B cell (primary cell): ENCODE results near the gene CYGB. TPM values are rescaled to one million over a fixed set of nuclear protein-coding genes. Genes with fewer than 3 reads are reported as not detected.

ENCODE experiments used
- ATAC-seq: fragments of 200-7000 bp; cut with Tn5 transposase; one replicate; pipeline ENCODE4 v1.10.0; 2021; ENCODE audit warnings: low read depth, mild to moderate bottlenecking, moderate number of reproducible peaks, moderate library complexity
- CTCF ChIA-PET: fragments of 350-600 bp; sonication (Branson Sonifier 250); formaldehyde crosslinking; loops from one replicate; lab custom pipeline; 2021; ENCODE audit warnings: antibody characterized with exemption, inconsistent platforms; lab: Charles Lee
- POLR2A ChIA-PET: fragments of 350-600 bp; sonication (Branson Sonifier 250); formaldehyde crosslinking; loops from one replicate; lab custom pipeline; 2021; ENCODE audit warnings: antibody characterized with exemption; lab: Charles Lee
- DNase-seq: peaks from one replicate; pipeline ENCODE4 v3.0.0; 2013
- H2AFZ ChIP-seq: 2 replicates; pipeline ENCODE4 v1.6.1; 2012; ENCODE audit warnings: mild to moderate bottlenecking, low read depth, low read length; ENCODE audit not compliant: insufficient read depth, poor library complexity, severe bottlenecking
- H3K27ac ChIP-seq, 2 donors: 1 replicate in 1 of 2; 2 replicates in 1 of 2; pipeline ENCODE4 v1.5.1; 2012 to 2013; ENCODE audit warnings: low read length in 2 of 2, mild to moderate bottlenecking in 2 of 2, moderate library complexity in 1 of 2
- H3K27me3 ChIP-seq, 4 experiments: fragments of 200-600 bp in 1 of 4; sonication (generic) in 1 of 4; replicated peaks in 1 of 4; 1 replicate in 2 of 4; 2 replicates in 2 of 4; pipeline versions ENCODE4 v1.6.1 to v1.7.0; 2013 to 2016; ENCODE audit warnings: low read length in 3 of 4, mild to moderate bottlenecking in 2 of 4, mixed read lengths in 1 of 4, moderate library complexity in 1 of 4; ENCODE audit not compliant: insufficient read depth in 4 of 4, control insufficient read depth in 3 of 4; ENCODE audit errors: control extremely low read depth in 1 of 4
- H3K36me3 ChIP-seq, 2 experiments: replicated peaks in 1 of 2; 1 replicate in 1 of 2; 2 replicates in 1 of 2; pipeline versions ENCODE4 v1.6.1 to v1.7.1; 2013; ENCODE audit warnings: low read length in 1 of 2; ENCODE audit not compliant: insufficient read depth in 2 of 2, control insufficient read depth in 1 of 2; ENCODE audit errors: control extremely low read depth in 1 of 2, extremely low read depth in 1 of 2
- H3K4me1 ChIP-seq, 2 donors: fragments of 200-600 bp in 1 of 2; sonication (generic) in 1 of 2; 1 replicate in 1 of 2; 2 replicates in 1 of 2; pipeline versions ENCODE4 v1.5.1 to v1.6.1; 2013 to 2017; ENCODE audit warnings: low read length in 2 of 2; ENCODE audit not compliant: control insufficient read depth in 2 of 2, insufficient read depth in 2 of 2
- H3K4me2 ChIP-seq: replicated peaks from 2 replicates; pipeline ENCODE3; 2012; ENCODE audit warnings: mild to moderate bottlenecking, low read depth, low read length; ENCODE audit not compliant: poor library complexity, severe bottlenecking
- H3K4me3 ChIP-seq, 5 experiments: fragments of 200-600 bp in 1 of 5; sonication (generic) in 1 of 5; 1 replicate in 3 of 5; 2 replicates in 2 of 5; pipeline versions ENCODE4 v1.5.1 to v1.7.0; 2011 to 2016; ENCODE audit warnings: low read length in 4 of 5, mild to moderate bottlenecking in 4 of 5, low read depth in 2 of 5, control low read depth in 1 of 5, moderate library complexity in 1 of 5; ENCODE audit not compliant: insufficient read depth in 1 of 5; ENCODE audit errors: control extremely low read depth in 1 of 5, extremely low read depth in 1 of 5
- H3K79me2 ChIP-seq: fragments of 200-600 bp; sonication (generic); one replicate; pipeline ENCODE4 v1.6.0; 2016; ENCODE audit warnings: low read length; ENCODE audit not compliant: control insufficient read depth, insufficient read depth
- H3K9ac ChIP-seq: fragments of 200-600 bp; sonication (generic); 2 replicates; pipeline ENCODE4 v1.6.1; 2017; ENCODE audit warnings: mild to moderate bottlenecking, low read length, moderate library complexity
- H3K9me3 ChIP-seq, 3 donors: one replicate each; pipeline versions ENCODE4 v1.6.1 to v1.7.1; 2013; ENCODE audit warnings: low read length in 2 of 3; ENCODE audit not compliant: control insufficient read depth in 2 of 3, insufficient read depth in 1 of 3; ENCODE audit errors: control extremely low read depth in 1 of 3
- H4K20me1 ChIP-seq: 2 replicates; pipeline ENCODE4 v1.6.0; 2012; ENCODE audit warnings: mild to moderate bottlenecking, low read length; ENCODE audit not compliant: insufficient read depth, control insufficient read depth, poor library complexity, severe bottlenecking
- H3K27ac Mint-ChIP-seq: one replicate; pipeline ENCODE4 v1.8.0; 2021; ENCODE audit warnings: mixed read lengths
- H3K27me3 Mint-ChIP-seq: one replicate; pipeline ENCODE4 v1.8.0; 2021; ENCODE audit warnings: mixed read lengths
- H3K4me1 Mint-ChIP-seq: one replicate; pipeline ENCODE4 v1.8.0; 2021; ENCODE audit warnings: mixed read lengths
- H3K4me3 Mint-ChIP-seq: one replicate; pipeline ENCODE4 v1.8.0; 2021; ENCODE audit warnings: mixed read lengths
- H3K9me3 Mint-ChIP-seq: one replicate; pipeline ENCODE4 v1.8.0; 2022; ENCODE audit warnings: mixed read lengths; ENCODE audit not compliant: insufficient read depth
- CTCF ChIP-seq: fragments of 200-600 bp; IDR thresholded peaks from one replicate; pipeline ENCODE4 v1.8.0; 2022; ENCODE audit warnings: antibody characterized with exemption, mild to moderate bottlenecking
- EZH2 ChIP-seq: IDR thresholded peaks from 2 replicates; pipeline ENCODE4 v1.6.1; 2012; ENCODE audit warnings: borderline replicate concordance, low read depth, mild to moderate bottlenecking, moderate library complexity, low read length; ENCODE audit not compliant: insufficient read depth, poor library complexity, severe bottlenecking
- WGBS: methylation state at CpG from one replicate; pipeline ENCODE4 v1.1.5; 2013; ENCODE audit warnings: missing lambda C conversion rate; ENCODE audit not compliant: insufficient coverage; 5-methylcytosine and 5-hydroxymethylcytosine counted together
- intact Hi-C: fragments of 100-400 bp; cut with micrococcal nuclease; formaldehyde crosslinking; loops from one replicate; pipeline ENCODE4 v1.10.0; 2022
- polyA plus RNA-seq: library from polyadenylated mRNA; depleted of rRNA; stranded (reverse); fragments of >200 nt; gene quantifications from 2 replicates; pipeline ENCODE4 v1.2.3, GENCODE V29; 2012
- total RNA-seq, 2 donors: library from RNA; stranded (reverse); fragments of 120-200 nt in 1 of 2; gene quantifications; 1 replicate in 1 of 2; 2 replicates in 1 of 2; pipeline versions ENCODE4 v1.2.3 to v1.2.4, GENCODE V29; 2013 to 2022

The CYGB gene
- total and polyA plus RNA-seq, 2 donors (not counting 1 experiment from before 2014, with no cell fraction given), result 0.42 to 2.7 TPM

DNA sequence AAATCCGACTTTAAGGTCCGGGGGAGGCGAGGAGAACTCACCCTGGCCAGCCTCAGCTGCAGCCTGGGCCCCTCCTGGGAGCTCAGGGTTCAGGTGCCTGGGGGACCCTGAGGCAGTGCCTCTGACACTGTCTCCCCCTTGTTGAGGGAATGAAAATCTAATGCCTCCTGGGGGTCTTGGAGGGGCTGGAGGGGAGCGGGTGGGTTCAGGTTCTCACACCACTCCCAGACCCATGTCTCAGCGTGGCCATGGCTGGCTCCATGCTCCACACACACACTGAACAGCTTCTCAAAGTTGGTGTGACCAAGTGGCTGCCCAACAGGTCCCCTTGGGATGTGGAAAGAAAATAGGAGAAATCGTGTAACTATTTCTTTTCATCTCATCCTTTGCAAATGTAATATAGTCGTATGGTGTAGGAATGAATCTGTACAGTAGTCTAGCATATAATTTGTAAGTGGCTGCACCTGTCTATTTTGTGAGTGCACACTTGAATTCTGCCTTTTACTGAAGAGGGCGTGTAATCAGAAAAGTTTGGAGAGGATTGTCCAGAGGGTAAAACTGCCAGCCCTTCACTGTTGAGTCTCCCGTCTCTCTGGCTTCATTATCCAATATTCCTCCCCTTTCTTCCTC lies 1.5 kb upstream of the CYGB start:
- CTCF ChIA-PET, result interaction anchor here (0.7 to 3.6 kb wide), 7 partner anchors 8 to 27 kb away, joined by 3 to 18 read pairs (median 3); no protein-coding TSS in a partner anchor
- Histone ChIP-seq H3K4me3 (no peak overlapping the region), H3K9ac (no peak overlapping the region), H2AFZ (no peak overlapping the region), H3K4me1 (peaks cover 15 to 27% of the 10 kb centered on the region in 2 donors), H4K20me1 (peaks cover 10% of the 10 kb centered on the region), H3K9me3 (peaks cover 0 to 6% (median 0%) of the 10 kb centered on the region in 3 donors), H3K79me2 (peaks cover 23% of the 10 kb centered on the region), H3K27ac (no peak overlapping the region), H3K36me3 (no peaks in the 10 kb centered on the region), H3K4me2 (peak overlapping the region; percentile 85), H3K27me3 (peaks cover 0 to 43% (median 18%) of the 10 kb centered on the region in 4 experiments)
- intact Hi-C loops, result no loop called here
- TF ChIP-seq EZH2 (no peak), CTCF (no peak)
- Mint-ChIP-seq H3K27ac (no peak overlapping the region), H3K4me1 (peaks cover 24% of the 10 kb centered on the region), H3K4me3 (peak overlapping the region; percentile 76), H3K9me3 (no peaks in the 10 kb centered on the region), H3K27me3 (peaks cover 34% of the 10 kb centered on the region)
- ATAC-seq (no peak), DNase-seq (no peak)
- POLR2A ChIA-PET, result interaction anchor here (0.8 kb wide), 1 partner anchor 11 kb away, joined by 4 read pairs; no protein-coding TSS in a partner anchor
- 100% methylated on average over 4 of the region's 9 CpGs for WGBS
